GM18520 (cell line): ENCODE results near the gene RAMP1.

ENCODE experiments used
- ATAC-seq: cut with Tn5 transposase; IDR thresholded peaks from one replicate; pipeline ENCODE4 v1.9.1; 2021; ENCODE audit not compliant: unreplicated experiment

Gene RAMP1

GRCh38 chr2:237913193-237913917 is 53.9 kb downstream of the RAMP1 start:
- no peak for ATAC-seq

GRCh38 chr2:237915576-237915975 is 56.2 kb downstream of the RAMP1 start:
- ATAC-seq: no peak

- no peak for ATAC-seq
These were observed 56.9 kb downstream of the RAMP1 start for GRCh38 chr2:237916296-237916695.

- no peak for ATAC-seq
These were observed 58.4 kb downstream of the RAMP1 start for GRCh38 chr2:237917696-237918374.

GRCh38 chr2:237919593-237919992 is 60.2 kb downstream of the RAMP1 start:
- ATAC-seq: no peak

- no peak for ATAC-seq
These were observed 61.2 kb downstream of the RAMP1 start for GRCh38 chr2:237920673-237921072.

GRCh38 chr2:237921967-237922492 is 62.6 kb downstream of the RAMP1 start:
- no peak for ATAC-seq

- ATAC-seq: no peak
These were observed 63.4 kb downstream of the RAMP1 start for GRCh38 chr2:237922641-237923361.

GRCh38 chr2:237923481-237924163 is 64.2 kb downstream of the RAMP1 start:
- ATAC-seq: no peak

GRCh38 chr2:237924164-237924534 is 64.7 kb downstream of the RAMP1 start:
- ATAC-seq: no peak

GRCh38 chr2:237927135-237927534 is 67.7 kb downstream of the RAMP1 start:
- ATAC-seq: no peak

- no peak for ATAC-seq
These were observed 68.6 kb downstream of the RAMP1 start for GRCh38 chr2:237927986-237928385.

- no peak for ATAC-seq
These were observed 70.6 kb downstream of the RAMP1 start for GRCh38 chr2:237929979-237930378.

- no peak for ATAC-seq
These were observed 71.8 kb downstream of the RAMP1 start for GRCh38 chr2:237931205-237931721.

- ATAC-seq: no peak
These were observed 73.3 kb downstream of the RAMP1 start for GRCh38 chr2:237932731-237933131.

- no peak for ATAC-seq
These were observed 74.8 kb downstream of the RAMP1 start for GRCh38 chr2:237934186-237934585.

- no peak for ATAC-seq
These were observed 76.5 kb downstream of the RAMP1 start for GRCh38 chr2:237935740-237936452.

- no peak for ATAC-seq
These were observed 79.8 kb downstream of the RAMP1 start for GRCh38 chr2:237939251-237939650.

GRCh38 chr2:237940828-237941227 is 81.4 kb downstream of the RAMP1 start:
- no peak for ATAC-seq

GRCh38 chr2:237941239-237941638 is 81.8 kb downstream of the RAMP1 start:
- no peak for ATAC-seq
